H1 (cell line): ENCODE data around the gene CGGBP1. TPM values are rescaled to one million over a fixed set of nuclear protein-coding genes. Genes with fewer than 3 reads are reported as not detected.

ENCODE experiments used
- CTCF ChIA-PET: fragments of 300-600 bp; sonication (Branson Sonifier 250); formaldehyde crosslinking; loops from one replicate; lab custom pipeline; 2021; ENCODE audit not compliant: partially characterized antibody; lab: Charles Lee
- POLR2A ChIA-PET: fragments of 300-600 bp; sonication (Branson Sonifier 250); formaldehyde crosslinking; loops from one replicate; lab custom pipeline; 2021; ENCODE audit warnings: inconsistent platforms; ENCODE audit not compliant: partially characterized antibody; lab: Charles Lee
- DNase-seq, 2 experiments: peaks; one replicate each; pipeline versions ENCODE4 v3.0.0 to v3.0.0-alpha.2; 2010 to 2022; ENCODE audit warnings: low spot score in 2 of 2, low read depth in 1 of 2, mixed read lengths in 1 of 2
- FAIRE-seq: peaks from 2 replicates; lab custom pipeline; 2011; peaks lifted over from hg19 to GRCh38; lab: Jason Lieb, UNC
- H2AFZ ChIP-seq: 2 replicates; pipeline ENCODE4 v1.8.1; 2012; ENCODE audit warnings: low read length, inconsistent platforms
- H2AK5ac ChIP-seq: 2 replicates; pipeline ENCODE4 v1.6.1; 2013; ENCODE audit warnings: low read depth, low read length
- H2BK120ac ChIP-seq: replicated peaks from 2 replicates; pipeline ENCODE3; 2013; ENCODE audit warnings: low read depth, low read length, inconsistent platforms
- H2BK12ac ChIP-seq: 2 replicates; pipeline ENCODE4 v1.6.1; 2013; ENCODE audit warnings: low read depth, low read length
- H2BK15ac ChIP-seq: 2 replicates; pipeline ENCODE4 v1.6.1; 2013; ENCODE audit warnings: low read length
- H2BK20ac ChIP-seq: 2 replicates; pipeline ENCODE4 v1.6.1; 2013; ENCODE audit warnings: low read length
- H2BK5ac ChIP-seq: 2 replicates; pipeline ENCODE4 v1.6.1; 2013; ENCODE audit warnings: low read depth, low read length
- H3K14ac ChIP-seq: 2 replicates; pipeline ENCODE4 v1.6.1; 2013; ENCODE audit warnings: inconsistent platforms; ENCODE audit not compliant: insufficient read length
- H3K18ac ChIP-seq: 2 replicates; pipeline ENCODE4 v1.6.1; 2013; ENCODE audit warnings: low read length; ENCODE audit errors: extremely low read depth
- H3K23ac ChIP-seq: 2 replicates; pipeline ENCODE4 v1.6.1; 2013; ENCODE audit warnings: inconsistent platforms; ENCODE audit not compliant: insufficient read length
- H3K23me2 ChIP-seq: 2 replicates; pipeline ENCODE4 v1.6.1; 2013; ENCODE audit warnings: low read depth, low read length
- H3K27ac ChIP-seq: 2 replicates; pipeline ENCODE4 v1.6.1; 2011; ENCODE audit warnings: low read depth, low read length, inconsistent platforms
- H3K27me3 ChIP-seq, 4 experiments: replicated peaks in 1 of 4; 1 replicate in 1 of 4; 2 replicates in 3 of 4; pipeline versions ENCODE4 v1.6.1 to v1.8.1; 2011 to 2013; ENCODE audit warnings: low read length in 3 of 4, mild to moderate bottlenecking in 3 of 4, inconsistent platforms in 2 of 4, mixed read lengths in 2 of 4, moderate library complexity in 1 of 4; ENCODE audit not compliant: control insufficient read depth in 3 of 4, insufficient read depth in 3 of 4; ENCODE audit errors: extremely low read depth in 1 of 4
- H3K36me3 ChIP-seq, 4 experiments: 2 replicates each; pipeline versions ENCODE4 v1.6.1 to v1.8.1; 2011 to 2013; ENCODE audit warnings: mild to moderate bottlenecking in 4 of 4, low read length in 3 of 4, moderate library complexity in 2 of 4, control low read depth in 1 of 4, inconsistent platforms in 1 of 4; ENCODE audit not compliant: insufficient read depth in 4 of 4, control insufficient read depth in 2 of 4
- H3K4ac ChIP-seq: replicated peaks from 2 replicates; pipeline ENCODE3; 2013; ENCODE audit warnings: low read length, low read depth, mixed read lengths, inconsistent platforms; ENCODE audit not compliant: insufficient read length
- H3K4me1 ChIP-seq, 4 experiments: replicated peaks in 1 of 4; 1 replicate in 1 of 4; 2 replicates in 3 of 4; pipeline versions ENCODE4 v1.6.1 to v1.8.1; 2011 to 2013; ENCODE audit warnings: low read length in 3 of 4, inconsistent platforms in 2 of 4, mixed read lengths in 1 of 4; ENCODE audit not compliant: insufficient read depth in 4 of 4, control insufficient read depth in 3 of 4
- H3K4me2 ChIP-seq, 2 experiments: 2 replicates each; pipeline versions ENCODE4 v1.6.1 to v1.8.1; 2011 to 2013; ENCODE audit warnings: low read depth in 2 of 2, low read length in 2 of 2, control low read depth in 1 of 2, inconsistent platforms in 1 of 2, mild to moderate bottlenecking in 1 of 2; ENCODE audit not compliant: insufficient read depth in 1 of 2
- H3K4me3 ChIP-seq, 4 experiments: fragments of 200-600, 300-600 bp in 1 of 4; sonication (generic), shearing (Covaris generic), sonication (Bioruptor Twin) in 1 of 4; 2 replicates each; pipeline versions ENCODE4 v1.5.1 to v1.8.1; 2011 to 2016; ENCODE audit warnings: low read length in 4 of 4, low read depth in 3 of 4, control low read depth in 2 of 4, inconsistent platforms in 2 of 4, mild to moderate bottlenecking in 2 of 4, mixed read lengths in 1 of 4, moderate library complexity in 1 of 4; ENCODE audit not compliant: insufficient read depth in 2 of 4; ENCODE audit errors: extremely low read depth in 1 of 4
- H3K56ac ChIP-seq: replicated peaks from 2 replicates; pipeline ENCODE3; 2013; ENCODE audit warnings: low read depth, mild to moderate bottlenecking, mixed read lengths, low read length, inconsistent platforms; ENCODE audit not compliant: insufficient read length
- H3K79me1 ChIP-seq: 2 replicates; pipeline ENCODE4 v1.6.1; 2013; ENCODE audit warnings: low read depth, low read length, control low read depth
- H3K79me2 ChIP-seq, 2 experiments: 2 replicates each; pipeline versions ENCODE4 v1.6.1 to v1.8.1; 2012 to 2013; ENCODE audit warnings: low read length in 2 of 2, mild to moderate bottlenecking in 2 of 2, inconsistent platforms in 1 of 2; ENCODE audit not compliant: insufficient read depth in 2 of 2, control insufficient read depth in 1 of 2
- H3K9ac ChIP-seq, 4 experiments: replicated peaks in 1 of 4; 1 replicate in 1 of 4; 2 replicates in 3 of 4; pipeline versions ENCODE4 v1.6.1 to v1.8.1; 2011 to 2013; ENCODE audit warnings: low read depth in 3 of 4, low read length in 3 of 4, control low read depth in 2 of 4, mild to moderate bottlenecking in 2 of 4, moderate library complexity in 2 of 4, inconsistent platforms in 1 of 4; ENCODE audit errors: extremely low read depth in 1 of 4
- H3K9me3 ChIP-seq, 2 experiments: 2 replicates each; pipeline versions ENCODE4 v1.6.1 to v1.8.1; 2012 to 2013; ENCODE audit warnings: mild to moderate bottlenecking in 2 of 2, moderate library complexity in 2 of 2, control low read depth in 1 of 2, inconsistent platforms in 1 of 2, low read depth in 1 of 2, low read length in 1 of 2, mixed read lengths in 1 of 2; ENCODE audit not compliant: insufficient read depth in 2 of 2
- H4K20me1 ChIP-seq, 2 experiments: replicated peaks in 1 of 2; 2 replicates each; pipeline versions ENCODE3 to v1.8.1; 2011 to 2013; ENCODE audit warnings: inconsistent platforms in 2 of 2, low read length in 2 of 2, mild to moderate bottlenecking in 1 of 2; ENCODE audit not compliant: insufficient read depth in 2 of 2, control insufficient read depth in 1 of 2
- H4K5ac ChIP-seq: 2 replicates; pipeline ENCODE4 v1.6.1; 2013; ENCODE audit warnings: low read length, low read depth, mixed read lengths, inconsistent platforms; ENCODE audit not compliant: insufficient read length
- H4K8ac ChIP-seq: 2 replicates; pipeline ENCODE4 v1.8.0; 2013; ENCODE audit warnings: mild to moderate bottlenecking, moderate library complexity, low read length, inconsistent platforms; ENCODE audit not compliant: insufficient read depth; ENCODE audit errors: extremely low read depth
- H4K91ac ChIP-seq: replicated peaks from 2 replicates; pipeline ENCODE3; 2013; ENCODE audit warnings: low read length, mixed read lengths, inconsistent platforms; ENCODE audit not compliant: insufficient read length
- FOSL1 ChIP-seq: IDR thresholded peaks from 2 replicates; pipeline ENCODE4 v1.6.1; 2011; ENCODE audit warnings: mild to moderate bottlenecking, low read depth, low read length, moderate library complexity; ENCODE audit not compliant: insufficient read depth
- WGBS, 2 experiments: shearing (Covaris generic) in 1 of 2; methylation state at CpG; one replicate each; pipeline versions ENCODE4 v1.1.6 to v1.1.7; 2013 to 2015; ENCODE audit warnings: low lambda C conversion rate in 2 of 2, mixed read lengths in 2 of 2, inconsistent platforms in 1 of 2, low coverage in 1 of 2, missing lambda C conversion rate in 1 of 2; ENCODE audit not compliant: insufficient replicate concordance in 2 of 2, insufficient coverage in 1 of 2, insufficient read length in 1 of 2; ENCODE audit errors: extremely low coverage in 1 of 2, missing lambda C conversion rate in 1 of 2; 5-methylcytosine and 5-hydroxymethylcytosine counted together
- polyA plus RNA-seq, 7 experiments: library from polyadenylated mRNA; depleted of rRNA in 3 of 7; stranded (reverse) in 5 of 7; unstranded in 2 of 7; fragments of >200 nt in 5 of 7; fragments of 200-250 nt in 2 of 7; gene quantifications; 1 replicate in 5 of 7; 2 replicates in 1 of 7; 4 replicates in 1 of 7; pipeline versions ENCODE4 v1.2.1 to v1.2.3, GENCODE V29; 2011 to 2013; ENCODE audit warnings: missing spikeins in 2 of 7, mixed read lengths in 2 of 7
- total RNA-seq: library from RNA; stranded (reverse); fragmentation: NEBNext Ultra II Directional; extraction: Animal tissue kit (Norgen Biotek cat#: 25700); gene quantifications from 2 replicates; pipeline ENCODE4 v1.2.1, GENCODE V29; 2021
- TF ChIP-seq, protein P1 (sequence below), 3 experiments: IDR thresholded peaks; 1 replicate in 2 of 3; 2 replicates in 1 of 3; pipeline versions ENCODE4 v1.5.1 to v1.6.1; 2011; ENCODE audit warnings: low read length in 3 of 3, mild to moderate bottlenecking in 3 of 3, inconsistent platforms in 2 of 3, low read depth in 1 of 3, moderate library complexity in 1 of 3; ENCODE audit not compliant: insufficient read depth in 1 of 3; ENCODE audit errors: control extremely low read depth in 1 of 3

The CGGBP1 gene
- total and polyA plus RNA-seq, 2 of the 8 experiments (the other 6 are each of a cell fraction or from before 2014, with no cell fraction given): 22.9 to 61.4 TPM

DNA sequence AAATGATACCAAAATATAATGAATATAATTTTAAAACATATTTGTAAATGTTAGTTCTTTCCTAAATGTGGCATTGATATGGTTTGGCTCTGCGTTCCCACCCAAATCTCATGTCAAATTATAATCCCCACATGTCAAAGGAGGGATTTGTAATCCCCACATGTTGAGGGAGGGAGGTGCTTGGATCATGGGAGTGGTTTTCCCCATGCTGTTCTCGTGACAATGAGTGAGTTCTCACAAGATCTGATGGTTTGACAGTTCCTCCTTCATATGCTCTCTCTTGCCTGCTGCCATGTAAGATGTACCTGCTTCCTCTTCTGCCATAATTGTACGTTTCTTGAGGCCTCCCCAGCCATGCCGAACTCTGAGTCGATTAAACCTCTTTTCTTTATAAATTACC, 12.0 kb downstream of the CGGBP1 start:
- Histone ChIP-seq H3K18ac (no peak overlapping the region), H3K4me2 (no peak overlapping the region), H3K14ac (no peak overlapping the region), H2BK15ac (no peak overlapping the region), H3K56ac (no peak overlapping the region), H2BK20ac (no peak overlapping the region)
- no peak for FAIRE-seq
- no peak for TF ChIP-seq FOSL1
- TF ChIP-seq, protein P1, sequence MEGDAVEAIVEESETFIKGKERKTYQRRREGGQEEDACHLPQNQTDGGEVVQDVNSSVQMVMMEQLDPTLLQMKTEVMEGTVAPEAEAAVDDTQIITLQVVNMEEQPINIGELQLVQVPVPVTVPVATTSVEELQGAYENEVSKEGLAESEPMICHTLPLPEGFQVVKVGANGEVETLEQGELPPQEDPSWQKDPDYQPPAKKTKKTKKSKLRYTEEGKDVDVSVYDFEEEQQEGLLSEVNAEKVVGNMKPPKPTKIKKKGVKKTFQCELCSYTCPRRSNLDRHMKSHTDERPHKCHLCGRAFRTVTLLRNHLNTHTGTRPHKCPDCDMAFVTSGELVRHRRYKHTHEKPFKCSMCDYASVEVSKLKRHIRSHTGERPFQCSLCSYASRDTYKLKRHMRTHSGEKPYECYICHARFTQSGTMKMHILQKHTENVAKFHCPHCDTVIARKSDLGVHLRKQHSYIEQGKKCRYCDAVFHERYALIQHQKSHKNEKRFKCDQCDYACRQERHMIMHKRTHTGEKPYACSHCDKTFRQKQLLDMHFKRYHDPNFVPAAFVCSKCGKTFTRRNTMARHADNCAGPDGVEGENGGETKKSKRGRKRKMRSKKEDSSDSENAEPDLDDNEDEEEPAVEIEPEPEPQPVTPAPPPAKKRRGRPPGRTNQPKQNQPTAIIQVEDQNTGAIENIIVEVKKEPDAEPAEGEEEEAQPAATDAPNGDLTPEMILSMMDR (IDR thresholded peaks at IDR 0.05; ENCODE audit: control extremely low read depth in 1 of 3, insufficient read depth in 1 of 3, low read depth in 1 of 3, low read length in 3 of 3): no peak
- TF ChIP-seq, all 59 proteins: peak for 0
- H3K23ac ChIP-seq: no peak overlapping the region
- no peak overlapping the region for H2BK12ac ChIP-seq
- no peaks in the 10 kb centered on the region for H3K36me3 ChIP-seq
- H3K79me1 ChIP-seq: no peaks in the 10 kb centered on the region
- no peak overlapping the region for H2AK5ac ChIP-seq
- no peaks in the 10 kb centered on the region for H3K27me3 ChIP-seq
- POLR2A ChIA-PET: no interaction called here
- no peak overlapping the region for H3K4ac ChIP-seq
- DNase-seq: no peak
- no peak overlapping the region for H4K5ac ChIP-seq
- H2BK5ac ChIP-seq: no peak overlapping the region
- H3K23me2 ChIP-seq: no peaks in the 10 kb centered on the region
- 87% methylated on average over 5 of the region's 5 CpGs; no CpG with 5 or more reads in 1 of the 2 experiments for WGBS, 2 experiments
- H4K20me1 ChIP-seq: no peaks in the 10 kb centered on the region
- H3K9me3 ChIP-seq: no peaks in the 10 kb centered on the region
- H2BK120ac ChIP-seq: no peak overlapping the region
- no peaks in the 10 kb centered on the region for H3K79me2 ChIP-seq
- H3K27ac ChIP-seq: no peak overlapping the region
- no peak overlapping the region for H2AFZ ChIP-seq
- H4K91ac ChIP-seq: no peak overlapping the region
- H4K8ac ChIP-seq: no peak overlapping the region
- H3K4me1 ChIP-seq: no peaks in the 10 kb centered on the region
- CTCF ChIA-PET: interaction anchor here (0.6 kb wide), 1 partner anchor 81 kb away, joined by 3 read pairs; no protein-coding TSS in a partner anchor
- H3K4me3 ChIP-seq: no peak overlapping the region
- no peak overlapping the region for H3K9ac ChIP-seq
